ENCODE results near the gene SLC1A1. TPM values are rescaled to one million over a fixed set of nuclear protein-coding genes. Genes with fewer than 3 reads are reported as not detected.

The SLC1A1 gene
- total and polyA plus RNA-seq, 2 of the 13 experiments (the other 11 are each of a cell fraction or from before 2014, with no cell fraction given): not detected

DNA sequence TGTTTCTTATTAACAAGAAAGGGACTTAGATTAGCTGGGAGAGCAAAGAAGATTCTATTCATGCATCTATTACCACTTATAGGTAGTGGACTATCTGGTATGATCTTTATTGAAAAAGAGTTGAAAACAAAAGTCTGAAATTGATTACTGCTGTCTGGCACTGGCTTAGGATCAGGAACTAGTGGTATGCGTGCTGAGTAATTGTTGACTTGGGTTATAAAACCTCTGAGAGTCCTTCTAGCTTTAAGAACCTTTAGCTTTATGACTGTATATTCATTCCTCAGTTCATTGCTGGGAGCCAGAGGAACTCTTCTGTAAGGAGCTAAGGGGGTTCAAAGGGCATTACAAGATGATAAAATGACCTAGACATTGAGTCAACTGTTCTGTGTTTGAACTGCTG is 7.6 kb downstream of the SLC1A1 start:
- Histone ChIP-seq H3K9ac (ENCODE audit: insufficient read depth, low read depth, low read length) (no peak overlapping the region), H3K36me3 (replicated peaks in 1 of 2; ENCODE audit: control insufficient read depth in 1 of 2, insufficient read depth in 2 of 2, low read length in 2 of 2) (no peaks in the 10 kb centered on the region), H2AFZ (ENCODE audit: low read length) (no peak overlapping the region), H3K27me3 (ENCODE audit: control insufficient read depth in 1 of 2, insufficient read depth in 2 of 2, low read length in 2 of 2) (peaks cover 0 to 9% of the 10 kb centered on the region in 2 experiments; a peak in 1 of 5 replicates), H3K79me2 (ENCODE audit: insufficient read depth, low read length) (no peaks in the 10 kb centered on the region), H3K4me2 (ENCODE audit: low read depth, low read length) (no peak overlapping the region), H3K4me3 (replicated peaks in 1 of 3; ENCODE audit: insufficient read depth in 1 of 3, low read depth in 2 of 3, low read length in 3 of 3) (no peak overlapping the region), H3K9me3 (ENCODE audit: low read length) (no peaks in the 10 kb centered on the region), H3K27ac (ENCODE audit: extremely low read length, insufficient read depth, low read length) (no peak overlapping the region), H4K20me1 (ENCODE audit: insufficient read depth, low read length) (no peaks in the 10 kb centered on the region), H3K4me1 (ENCODE audit: insufficient read depth, low read length) (no peaks in the 10 kb centered on the region)
- 47% methylated on average over 1 of the region's 1 CpG for WGBS (ENCODE audit: low lambda C conversion rate)
- ChIA-PET CTCF (ENCODE audit: low intra/inter-chr PET ratio, low total read pairs) (no interaction called here), POLR2A (no interaction called here)
- DNase-seq (ENCODE audit: low spot score) (no peak), ATAC-seq (no peak), FAIRE-seq (no peak)
- in situ Hi-C loops (cut with HindIII; ENCODE audit: extremely low pct_ligation_motif_present, low pct_unique_long_range_greater_than_20kb) (no loop called here), intact Hi-C loops (cut with micrococcal nuclease; ENCODE audit: unreplicated experiment) (no loop called here)
- no TSS peak for BruUV-seq (replicated peaks)
- TF ChIP-seq CTCF (CRISPR knock-in tag; IDR thresholded peaks at IDR 0.05) (no peak), RELA (CRISPR knock-in tag; IDR thresholded peaks at IDR 0.05) (no peak), CBX1 (IDR thresholded peaks at IDR 0.05; ENCODE audit: low read depth) (no peak), TAF15 (IDR thresholded peaks at IDR 0.05; ENCODE audit: low read depth, low read length, poor library complexity, severe bottlenecking) (no peak), ZBTB38 (CRISPR knock-in tag; IDR thresholded peaks at IDR 0.05) (no peak), ATF7 (IDR thresholded peaks at IDR 0.05) (no peak), ATF7 (CRISPR knock-in tag; IDR thresholded peaks at IDR 0.05) (no peak)

DNA sequence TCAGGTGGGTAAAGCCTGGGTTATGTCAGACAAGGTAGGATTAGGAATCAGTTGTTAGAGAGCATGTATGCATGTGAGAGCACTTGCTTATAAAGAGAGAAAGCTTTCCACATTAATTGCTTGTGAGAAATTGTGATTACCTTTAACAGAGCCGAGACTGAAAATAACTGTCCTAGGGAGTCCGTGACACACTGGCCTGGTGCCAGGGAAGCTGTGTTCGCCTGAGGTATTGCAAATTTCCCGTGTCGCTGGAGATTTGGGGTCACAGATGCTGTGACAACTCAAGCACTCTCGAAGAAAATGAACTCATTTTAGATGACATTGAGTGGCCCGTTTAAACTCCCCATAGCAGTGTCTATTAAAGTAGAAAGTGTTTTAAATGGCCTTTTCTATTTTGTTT is 9.6 kb downstream of the SLC1A1 start:
- H3K27ac ChIP-seq (ENCODE audit: extremely low read length, insufficient read depth, low read length): no peak overlapping the region
- no peaks in the 10 kb centered on the region for H3K79me2 ChIP-seq (ENCODE audit: insufficient read depth, low read length)
- DNase-seq (ENCODE audit: low spot score) (no peak), ATAC-seq (no peak), FAIRE-seq (no peak)
- H3K9ac ChIP-seq (ENCODE audit: insufficient read depth, low read depth, low read length): no peak overlapping the region
- BruUV-seq (replicated peaks): no TSS peak
- no peaks in the 10 kb centered on the region for H3K9me3 ChIP-seq (ENCODE audit: low read length)
- no peak overlapping the region for H2AFZ ChIP-seq (ENCODE audit: low read length)
- WGBS (ENCODE audit: low lambda C conversion rate): 6% methylated on average over 7 of the region's 7 CpGs
- no peaks in the 10 kb centered on the region for H4K20me1 ChIP-seq (ENCODE audit: insufficient read depth, low read length)
- no peak overlapping the region for H3K4me2 ChIP-seq (ENCODE audit: low read depth, low read length)
- peaks cover 0 to 5% of the 10 kb centered on the region in 2 experiments; a peak in 1 of 5 replicates for H3K27me3 ChIP-seq (ENCODE audit: control insufficient read depth in 1 of 2, insufficient read depth in 2 of 2, low read length in 2 of 2)
- POLR2A ChIA-PET: no interaction called here
- no peaks in the 10 kb centered on the region for H3K36me3 ChIP-seq (replicated peaks in 1 of 2; ENCODE audit: control insufficient read depth in 1 of 2, insufficient read depth in 2 of 2, low read length in 2 of 2)
- H3K4me3 ChIP-seq (replicated peaks in 1 of 3; ENCODE audit: insufficient read depth in 1 of 3, low read depth in 2 of 3, low read length in 3 of 3): no peak overlapping the region
- CTCF ChIA-PET (ENCODE audit: low intra/inter-chr PET ratio, low total read pairs): no interaction called here
- intact Hi-C loops (cut with micrococcal nuclease; ENCODE audit: unreplicated experiment): no loop called here
- in situ Hi-C loops (cut with HindIII; ENCODE audit: extremely low pct_ligation_motif_present, low pct_unique_long_range_greater_than_20kb): no loop called here
- H3K4me1 ChIP-seq (ENCODE audit: insufficient read depth, low read length): no peaks in the 10 kb centered on the region
- TF ChIP-seq ZNF513 (CRISPR knock-in tag; conservative IDR thresholded peaks at IDR 0.05) (no peak), AGO2 (optimal IDR thresholded peaks at IDR 0.05; ENCODE audit: low read depth, low read length) (no peak), ZNF562 (CRISPR knock-in tag; IDR thresholded peaks at IDR 0.05; ENCODE audit: borderline replicate concordance) (no peak), ETV6 (CRISPR knock-in tag; conservative IDR thresholded peaks at IDR 0.05) (no peak), JUND (CRISPR knock-in tag; IDR thresholded peaks at IDR 0.05) (no peak), ZFP91 (CRISPR knock-in tag; IDR thresholded peaks at IDR 0.05; ENCODE audit: borderline replicate concordance) (no peak), GATA4 (IDR thresholded peaks at IDR 0.05; ENCODE audit: borderline replicate concordance, low read depth) (no peak)
